Raji (cell line): ENCODE results near the gene ZNF570.

ENCODE experiments used
- POLR2A ChIP-seq: IDR thresholded peaks from 2 replicates; pipeline ENCODE4 v1.6.1; 2011; ENCODE audit warnings: low read depth, low read length, control low read depth; ENCODE audit not compliant: insufficient read depth

The ZNF570 gene

GRCh38 chr19:37511821-37512220, 42.7 kb downstream of the ZNF570 start:
- TF ChIP-seq POLR2A, result no peak

GRCh38 chr19:37513397-37513796, 44.2 kb downstream of the ZNF570 start:
- TF ChIP-seq POLR2A, result no peak

GRCh38 chr19:37519890-37520289, 50.7 kb downstream of the ZNF570 start:
- no peak for TF ChIP-seq POLR2A

- TF ChIP-seq POLR2A, result no peak
These were observed 68.3 kb downstream of the ZNF570 start for GRCh38 chr19:37537391-37537947.
